K562 (cell line): ENCODE data around the gene ZNF727. TPM values are rescaled to one million over a fixed set of nuclear protein-coding genes. Genes with fewer than 3 reads are reported as not detected.

Experiments used
- GTF2A2 ChIP-seq: IDR thresholded peaks from 2 replicates; pipeline ENCODE4 v1.6.1; 2016; ENCODE audit warnings: mild to moderate bottlenecking, missing genetic modification characterization, missing compliant biosample characterization
- HIVEP1 ChIP-seq: fragments of 250-450 bp; sonication (Bioruptor Pico); IDR thresholded peaks from 2 replicates; pipeline ENCODE4 v1.4.0; 2020; ENCODE audit warnings: mild to moderate bottlenecking
- ILK ChIP-seq: fragments of 450-650 bp; IDR thresholded peaks from 2 replicates; pipeline ENCODE4 v1.6.1; 2016; ENCODE audit warnings: missing genetic modification characterization, low read depth, mild to moderate bottlenecking, missing compliant biosample characterization, moderate library complexity, borderline replicate concordance
- IRF2 ChIP-seq: sonication (generic); formaldehyde crosslinking; IDR thresholded peaks from 2 replicates; pipeline ENCODE4 v1.8.1; 2022; ENCODE audit warnings: mild to moderate bottlenecking, missing genetic modification reagents
- PCBP2 ChIP-seq: fragments of 200-400 bp; formaldehyde crosslinking; IDR thresholded peaks from 2 replicates; pipeline ENCODE4 v1.6.1; 2018; ENCODE audit warnings: low read length, low read depth, mild to moderate bottlenecking, moderate library complexity; ENCODE audit not compliant: poor library complexity, severe bottlenecking
- POLR2B ChIP-seq: fragments of 450-650 bp; IDR thresholded peaks from 2 replicates; pipeline ENCODE4 v1.6.1; 2018; ENCODE audit warnings: low read depth; ENCODE audit not compliant: partially characterized antibody
- RFX7 ChIP-seq: fragments of 250-450 bp; sonication (Bioruptor Pico); IDR thresholded peaks from 2 replicates; pipeline ENCODE4 v1.5.1; 2021; ENCODE audit warnings: mild to moderate bottlenecking
- ZEB2 ChIP-seq: fragments of 450-650 bp; IDR thresholded peaks from 2 replicates; pipeline ENCODE4 v1.6.1; 2016
- polyA plus RNA-seq, 8 experiments: library from polyadenylated mRNA; depleted of rRNA in 4 of 8; stranded (reverse) in 5 of 8; unstranded in 3 of 8; fragments of >200 nt; fragmentation: Nextera tagmentation in 2 of 8; fragmentation: Illumina TruSeq in 1 of 8; extraction: Ambion mirVana in 2 of 8; extraction: Trizol in 1 of 8; gene quantifications; 2 replicates each; pipeline versions ENCODE4 v1.2.1 to v1.2.3, GENCODE V29; 2011 to 2014; ENCODE audit warnings: inconsistent platforms in 1 of 8, missing spikeins in 1 of 8
- total RNA-seq, 7 experiments: library from RNA; depleted of rRNA in 6 of 7; stranded (reverse); fragments of >200 nt in 6 of 7; fragmentation: Illumina TruSeq in 2 of 7; extraction: Trizol in 2 of 7; gene quantifications; 2 replicates each; pipeline versions ENCODE4 v1.2.1 to v1.2.3, GENCODE V29; 2011 to 2021; ENCODE audit warnings: low replicate concordance in 1 of 7
- TF ChIP-seq, protein P1 (sequence below): fragments of 450-650 bp; IDR thresholded peaks from 2 replicates; pipeline ENCODE4 v1.6.1; 2018; ENCODE audit warnings: mild to moderate bottlenecking, low read depth; ENCODE audit not compliant: partially characterized antibody
- TF ChIP-seq, protein P2 (sequence below): sonication (generic); formaldehyde crosslinking; IDR thresholded peaks from 2 replicates; pipeline ENCODE4 v1.8.0; 2022; ENCODE audit warnings: mild to moderate bottlenecking, low read depth, missing genetic modification reagents

The ZNF727 gene
- total and polyA plus RNA-seq, 9 of the 15 experiments (the other 6 are each of a cell fraction or from before 2014, with no cell fraction given): not detected

DNA sequence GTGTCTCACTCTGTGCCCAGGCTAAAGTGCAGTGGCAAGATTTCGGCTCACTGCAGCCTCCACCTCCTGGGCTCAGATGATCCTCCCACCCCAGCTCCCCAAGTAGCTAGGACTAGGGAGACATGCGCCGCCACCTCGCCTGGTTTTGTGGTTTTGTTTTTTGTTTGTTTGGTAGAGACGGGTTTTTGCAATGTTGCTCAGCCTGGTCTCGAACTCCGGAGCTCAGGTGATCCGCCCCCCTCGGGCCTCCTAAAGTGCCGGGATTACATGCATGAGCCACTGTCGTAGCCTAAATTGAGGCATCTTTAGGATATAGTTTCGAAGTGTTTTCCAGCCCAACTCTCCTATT, 781 bp downstream of the ZNF727 start (continued):
- TF ChIP-seq, protein P1, sequence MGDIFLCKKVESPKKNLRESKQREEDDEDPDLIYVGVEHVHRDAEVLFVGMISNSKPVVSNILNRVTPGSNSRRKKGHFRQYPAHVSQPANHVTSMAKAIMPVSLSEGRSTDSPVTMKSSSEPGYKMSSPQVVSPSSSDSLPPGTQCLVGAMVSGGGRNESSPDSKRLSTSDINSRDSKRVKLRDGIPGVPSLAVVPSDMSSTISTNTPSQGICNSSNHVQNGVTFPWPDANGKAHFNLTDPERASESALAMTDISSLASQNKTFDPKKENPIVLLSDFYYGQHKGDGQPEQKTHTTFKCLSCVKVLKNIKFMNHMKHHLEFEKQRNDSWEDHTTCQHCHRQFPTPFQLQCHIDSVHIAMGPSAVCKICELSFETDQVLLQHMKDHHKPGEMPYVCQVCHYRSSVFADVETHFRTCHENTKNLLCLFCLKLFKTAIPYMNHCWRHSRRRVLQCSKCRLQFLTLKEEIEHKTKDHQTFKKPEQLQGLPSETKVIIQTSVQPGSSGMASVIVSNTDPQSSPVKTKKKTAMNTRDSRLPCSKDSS: no peak
- TF ChIP-seq PCBP2 (no peak), RFX7 (CRISPR knock-in tag) (no peak), HIVEP1 (no peak), POLR2B (no peak), GTF2A2 (tag) (no peak), IRF2 (CRISPR knock-in tag) (no peak), ZEB2 (no peak), ILK (tag) (no peak)
- TF ChIP-seq, protein P2, sequence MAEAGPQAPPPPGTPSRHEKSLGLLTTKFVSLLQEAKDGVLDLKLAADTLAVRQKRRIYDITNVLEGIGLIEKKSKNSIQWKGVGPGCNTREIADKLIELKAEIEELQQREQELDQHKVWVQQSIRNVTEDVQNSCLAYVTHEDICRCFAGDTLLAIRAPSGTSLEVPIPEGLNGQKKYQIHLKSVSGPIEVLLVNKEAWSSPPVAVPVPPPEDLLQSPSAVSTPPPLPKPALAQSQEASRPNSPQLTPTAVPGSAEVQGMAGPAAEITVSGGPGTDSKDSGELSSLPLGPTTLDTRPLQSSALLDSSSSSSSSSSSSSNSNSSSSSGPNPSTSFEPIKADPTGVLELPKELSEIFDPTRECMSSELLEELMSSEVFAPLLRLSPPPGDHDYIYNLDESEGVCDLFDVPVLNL: no peak
- TF ChIP-seq, all 486 proteins: peak for 0
